ENCODE results near the gene TMEM176B.

TMEM176B gene

DNA sequence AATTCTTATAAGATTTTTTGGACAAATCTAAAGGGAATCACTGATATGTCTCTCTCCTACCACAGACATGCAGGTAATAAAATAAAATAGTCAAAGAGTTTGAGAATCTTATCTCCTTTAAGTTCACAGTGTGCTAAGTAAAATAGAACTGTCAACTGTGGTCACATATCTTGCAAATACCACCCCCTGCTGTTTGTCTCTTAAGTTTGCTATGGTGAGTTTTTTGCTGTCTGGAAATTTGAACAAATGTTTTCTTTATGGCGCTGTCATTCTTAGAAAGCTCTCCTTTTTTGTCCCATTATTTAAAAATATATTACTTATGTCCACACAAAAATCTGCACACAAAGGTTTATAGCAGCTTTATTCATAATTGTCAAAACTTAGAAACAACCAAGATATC is 43.3 kb downstream of the TMEM176B start:
- no peaks in the 10 kb centered on the region for H3K36me3 ChIP-seq
- H3K27ac ChIP-seq, result no peak overlapping the region
- no peak overlapping the region for H3K4me3 ChIP-seq
- H3K4me1 ChIP-seq, result no peaks in the 10 kb centered on the region
- H3K27me3 ChIP-seq, result peaks cover 0 to 2% of the 10 kb centered on the region in 2 donors
- H3K9me3 ChIP-seq, result no peaks in the 10 kb centered on the region
- TF ChIP-seq, protein P1, sequence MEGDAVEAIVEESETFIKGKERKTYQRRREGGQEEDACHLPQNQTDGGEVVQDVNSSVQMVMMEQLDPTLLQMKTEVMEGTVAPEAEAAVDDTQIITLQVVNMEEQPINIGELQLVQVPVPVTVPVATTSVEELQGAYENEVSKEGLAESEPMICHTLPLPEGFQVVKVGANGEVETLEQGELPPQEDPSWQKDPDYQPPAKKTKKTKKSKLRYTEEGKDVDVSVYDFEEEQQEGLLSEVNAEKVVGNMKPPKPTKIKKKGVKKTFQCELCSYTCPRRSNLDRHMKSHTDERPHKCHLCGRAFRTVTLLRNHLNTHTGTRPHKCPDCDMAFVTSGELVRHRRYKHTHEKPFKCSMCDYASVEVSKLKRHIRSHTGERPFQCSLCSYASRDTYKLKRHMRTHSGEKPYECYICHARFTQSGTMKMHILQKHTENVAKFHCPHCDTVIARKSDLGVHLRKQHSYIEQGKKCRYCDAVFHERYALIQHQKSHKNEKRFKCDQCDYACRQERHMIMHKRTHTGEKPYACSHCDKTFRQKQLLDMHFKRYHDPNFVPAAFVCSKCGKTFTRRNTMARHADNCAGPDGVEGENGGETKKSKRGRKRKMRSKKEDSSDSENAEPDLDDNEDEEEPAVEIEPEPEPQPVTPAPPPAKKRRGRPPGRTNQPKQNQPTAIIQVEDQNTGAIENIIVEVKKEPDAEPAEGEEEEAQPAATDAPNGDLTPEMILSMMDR (IDR thresholded peaks at IDR 0.05), result peak in 1 of 2 experiments; percentile 10
- intact Hi-C loops (cut with DNase I; ENCODE audit: low total_unique reads), result no loop called here
- no peak for DNase-seq

DNA sequence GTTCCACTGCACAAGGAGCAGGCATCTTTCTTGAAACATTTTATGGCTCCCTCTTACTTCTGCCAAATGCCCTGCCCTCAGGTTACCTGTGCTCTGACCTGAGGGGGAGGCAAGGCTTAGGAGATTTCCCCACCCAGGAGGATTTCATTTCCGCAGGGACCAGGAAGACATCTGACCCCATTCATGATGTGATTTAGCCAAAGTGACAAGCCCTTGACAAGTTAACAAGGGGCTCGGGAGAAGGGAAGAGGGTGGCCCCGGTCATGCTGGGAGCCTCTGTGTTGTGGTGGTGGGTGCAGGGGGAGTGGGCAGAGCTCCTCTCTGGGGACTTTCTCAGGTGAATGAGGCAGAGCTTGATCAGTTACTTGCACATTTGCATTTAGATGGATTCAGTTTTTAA is 44.0 kb downstream of the TMEM176B start:
- Histone ChIP-seq H3K36me3 (no peaks in the 10 kb centered on the region), H3K27me3 (peaks cover 0 to 2% of the 10 kb centered on the region in 2 donors), H3K27ac (no peak overlapping the region), H3K9me3 (no peaks in the 10 kb centered on the region), H3K4me3 (no peak overlapping the region), H3K4me1 (no peaks in the 10 kb centered on the region)
- DNase-seq, result no peak
- intact Hi-C loops (cut with DNase I; ENCODE audit: low total_unique reads), result no loop called here
- TF ChIP-seq, protein P1 (IDR thresholded peaks at IDR 0.05), result no peak

DNA sequence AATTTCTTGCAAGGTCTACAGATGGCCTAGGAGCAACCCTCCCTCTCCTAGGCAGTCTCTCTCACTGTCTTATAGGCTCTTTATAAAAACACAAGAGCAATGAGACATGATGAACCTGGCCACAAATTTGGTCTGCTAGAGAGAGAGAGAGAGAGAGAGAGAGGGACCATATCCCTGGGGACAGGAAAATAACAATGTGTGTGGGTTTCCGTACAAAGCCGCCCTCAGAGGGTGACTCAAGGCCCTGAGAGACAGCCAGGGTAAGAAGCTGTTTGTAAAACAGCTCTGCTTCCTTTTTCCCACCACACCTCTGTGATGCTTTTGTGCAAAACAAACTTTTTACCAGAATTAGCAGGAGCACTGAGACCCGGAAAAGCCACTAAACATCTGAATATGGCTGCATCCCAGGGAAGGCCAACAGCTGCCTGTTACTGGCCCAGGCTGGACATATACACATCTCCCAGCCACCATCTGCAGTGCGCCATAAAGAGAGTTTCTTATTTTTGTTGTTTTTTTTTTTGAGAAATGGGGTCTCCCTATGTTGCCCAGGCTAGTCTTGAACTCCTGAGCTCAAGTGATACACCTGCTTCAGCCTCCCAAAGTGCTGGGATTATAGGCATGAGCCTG is 44.6 kb downstream of the TMEM176B start:
- Histone ChIP-seq H3K4me1 (no peaks in the 10 kb centered on the region), H3K27me3 (peaks cover 0 to 2% of the 10 kb centered on the region in 2 donors), H3K27ac (no peak overlapping the region), H3K36me3 (no peaks in the 10 kb centered on the region), H3K9me3 (no peaks in the 10 kb centered on the region), H3K4me3 (no peak overlapping the region)
- DNase-seq, result peak in 1 of 2 donors; percentile 39
- TF ChIP-seq, protein P1 (IDR thresholded peaks at IDR 0.05), result no peak
- intact Hi-C loops (cut with DNase I; ENCODE audit: low total_unique reads), result no loop called here

DNA sequence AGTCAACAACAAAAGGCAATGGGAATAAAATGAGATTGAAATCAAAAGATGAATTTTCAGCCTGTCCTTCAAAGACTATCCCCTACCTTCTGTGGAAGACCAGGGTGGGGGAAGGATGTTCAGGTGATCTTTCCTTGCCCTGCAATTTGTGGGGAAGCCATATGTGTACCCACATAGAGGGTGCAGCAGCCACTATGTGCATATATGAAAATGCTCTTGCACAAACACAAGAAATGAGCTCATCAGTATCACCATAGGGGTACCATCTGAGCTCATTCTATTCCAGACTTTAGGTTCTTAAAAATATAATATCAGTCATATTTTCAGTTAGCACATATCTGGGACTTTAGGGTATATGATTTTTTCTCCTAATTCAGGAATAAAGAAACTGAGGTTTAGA is 45.2 kb downstream of the TMEM176B start:
- no peak overlapping the region for H3K27ac ChIP-seq
- TF ChIP-seq, protein P1 (IDR thresholded peaks at IDR 0.05), result no peak

DNA sequence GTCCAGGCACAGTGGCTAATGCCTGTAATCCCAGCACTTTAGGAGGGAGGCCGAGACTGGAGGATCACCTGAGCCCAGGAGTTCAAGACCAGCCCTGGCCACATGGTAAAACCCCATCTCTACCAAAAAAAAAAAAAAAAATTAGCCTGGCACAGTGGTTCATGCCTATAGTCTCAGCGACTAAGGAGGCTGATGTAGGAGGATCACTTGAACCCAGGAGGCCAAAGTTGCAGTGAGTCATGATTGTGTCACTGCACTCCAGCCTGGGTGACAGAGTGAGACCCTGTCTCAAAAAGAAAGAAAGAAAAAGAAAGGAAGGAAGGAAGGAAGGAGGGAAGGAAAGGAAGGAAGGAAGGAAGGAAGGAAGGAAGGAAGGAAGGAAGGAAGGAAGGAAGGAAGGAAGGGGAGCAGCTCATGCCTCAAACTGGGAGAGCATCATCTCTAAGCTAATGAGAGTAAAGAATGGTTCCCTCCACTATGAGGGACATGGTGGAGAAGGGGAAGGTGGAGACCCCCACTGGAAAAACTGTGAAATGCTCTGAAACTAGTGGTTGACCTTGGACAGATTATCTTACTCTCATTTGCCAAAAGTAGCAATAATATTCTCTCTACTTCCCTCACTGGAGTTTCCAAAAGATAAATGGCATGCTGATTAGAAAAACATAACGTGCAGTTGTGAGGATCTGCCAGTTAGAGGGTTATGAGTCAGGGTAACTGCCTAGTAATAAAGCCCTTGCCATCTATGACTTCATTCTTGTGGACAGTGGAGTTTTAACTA is 46.1 kb downstream of the TMEM176B start:
- intact Hi-C loops (cut with DNase I; ENCODE audit: low total_unique reads), result no loop called here
- H3K27ac ChIP-seq, result no peak overlapping the region
- DNase-seq, result no peak

More for the DNA sequence above, 45.2 kb downstream of the TMEM176B start:
- peaks cover 0 to 2% of the 10 kb centered on the region in 2 donors for H3K27me3 ChIP-seq
- intact Hi-C loops (cut with DNase I; ENCODE audit: low total_unique reads), result no loop called here
- DNase-seq, result no peak
- H3K4me3 ChIP-seq, result no peak overlapping the region
- H3K4me1 ChIP-seq, result no peaks in the 10 kb centered on the region
- no peaks in the 10 kb centered on the region for H3K9me3 ChIP-seq
- no peaks in the 10 kb centered on the region for H3K36me3 ChIP-seq

More for the DNA sequence above, 46.1 kb downstream of the TMEM176B start:
- H3K27me3 ChIP-seq, result peaks cover 0 to 2% of the 10 kb centered on the region in 2 donors
- H3K36me3 ChIP-seq, result no peaks in the 10 kb centered on the region
- no peak overlapping the region for H3K4me3 ChIP-seq
- H3K9me3 ChIP-seq, result no peaks in the 10 kb centered on the region
- TF ChIP-seq, protein P1 (IDR thresholded peaks at IDR 0.05), result no peak
- no peaks in the 10 kb centered on the region for H3K4me1 ChIP-seq
